H9 (cell line): ENCODE data around the gene SLC39A8. TPM values are rescaled to one million over a fixed set of nuclear protein-coding genes. Genes with fewer than 3 reads are reported as not detected.

Experiments used
- DNase-seq: peaks from one replicate; pipeline ENCODE4 v3.0.0-alpha.2; 2017
- H2AFZ ChIP-seq: one replicate; pipeline ENCODE4 v1.6.1; 2013; ENCODE audit warnings: mild to moderate bottlenecking, low read length, control low read depth, moderate library complexity
- H2AK5ac ChIP-seq: 2 replicates; pipeline ENCODE4 v1.6.1; 2013; ENCODE audit warnings: low read length, control low read depth, mixed read lengths; ENCODE audit not compliant: insufficient read length
- H2BK120ac ChIP-seq: one replicate; pipeline ENCODE4 v1.6.1; 2013; ENCODE audit warnings: low read depth, mild to moderate bottlenecking, low read length, control low read depth, inconsistent platforms; ENCODE audit not compliant: poor library complexity, severe bottlenecking
- H2BK12ac ChIP-seq: 2 replicates; pipeline ENCODE4 v1.6.1; 2013; ENCODE audit warnings: low read length, control low read depth, mixed read lengths, low read depth; ENCODE audit not compliant: insufficient read length
- H2BK15ac ChIP-seq: 2 replicates; pipeline ENCODE4 v1.6.1; 2013; ENCODE audit warnings: low read depth, low read length, control low read depth
- H2BK20ac ChIP-seq: one replicate; pipeline ENCODE4 v1.6.1; 2013; ENCODE audit warnings: low read depth, mild to moderate bottlenecking, low read length, control low read depth, inconsistent platforms; ENCODE audit not compliant: poor library complexity, severe bottlenecking
- H2BK5ac ChIP-seq: 2 replicates; pipeline ENCODE4 v1.6.1; 2013; ENCODE audit warnings: low read length, control low read depth, mixed read lengths; ENCODE audit not compliant: insufficient read length
- H3K14ac ChIP-seq: 2 replicates; pipeline ENCODE4 v1.6.1; 2013; ENCODE audit warnings: low read length, control low read depth; ENCODE audit not compliant: insufficient read depth
- H3K18ac ChIP-seq: 2 replicates; pipeline ENCODE4 v1.6.1; 2013; ENCODE audit warnings: low read depth, mild to moderate bottlenecking, mixed read lengths, low read length, control low read depth; ENCODE audit not compliant: insufficient read length
- H3K23ac ChIP-seq: 2 replicates; pipeline ENCODE4 v1.6.1; 2013; ENCODE audit warnings: low read length, control low read depth, mixed read lengths, low read depth; ENCODE audit not compliant: insufficient read length
- H3K23me2 ChIP-seq: 2 replicates; pipeline ENCODE4 v1.6.1; 2013; ENCODE audit warnings: low read depth, mild to moderate bottlenecking, mixed read lengths, low read length, control low read depth; ENCODE audit not compliant: insufficient read length, poor library complexity, severe bottlenecking
- H3K27ac ChIP-seq: 2 replicates; pipeline ENCODE4 v1.5.1; 2013; ENCODE audit warnings: low read length, control low read depth, mixed read lengths, low read depth; ENCODE audit not compliant: insufficient read length
- H3K27me3 ChIP-seq: 2 replicates; pipeline ENCODE4 v1.6.1; 2013; ENCODE audit warnings: low read length, control low read depth, inconsistent platforms; ENCODE audit not compliant: insufficient read depth
- H3K4ac ChIP-seq: 2 replicates; pipeline ENCODE4 v1.6.1; 2013; ENCODE audit warnings: low read depth, mild to moderate bottlenecking, control low read depth, inconsistent platforms, low read length, moderate library complexity
- H3K4me1 ChIP-seq: 2 replicates; pipeline ENCODE4 v1.6.1; 2013; ENCODE audit warnings: low read length, control low read depth, inconsistent platforms; ENCODE audit not compliant: insufficient read depth
- H3K4me2 ChIP-seq: 2 replicates; pipeline ENCODE4 v1.6.1; 2013; ENCODE audit warnings: low read length, control low read depth, mixed read lengths; ENCODE audit not compliant: insufficient read length, insufficient read depth
- H3K56ac ChIP-seq: 2 replicates; pipeline ENCODE4 v1.6.1; 2013; ENCODE audit warnings: low read depth, mild to moderate bottlenecking, mixed read lengths, low read length, control low read depth; ENCODE audit not compliant: insufficient read length
- H3K79me1 ChIP-seq: 2 replicates; pipeline ENCODE4 v1.6.1; 2013; ENCODE audit warnings: low read depth, mild to moderate bottlenecking, moderate library complexity, low read length, control low read depth, inconsistent platforms; ENCODE audit not compliant: insufficient read depth, poor library complexity, severe bottlenecking
- H3K79me2 ChIP-seq: 2 replicates; pipeline ENCODE4 v1.6.1; 2013; ENCODE audit warnings: low read length, control low read depth, inconsistent platforms; ENCODE audit not compliant: insufficient read depth
- H3K9ac ChIP-seq: 2 replicates; pipeline ENCODE4 v1.6.1; 2013; ENCODE audit warnings: low read length, control low read depth, mixed read lengths; ENCODE audit not compliant: insufficient read length; ENCODE audit errors: extremely low read depth
- H3K9me3 ChIP-seq: one replicate; pipeline ENCODE4 v1.6.1; 2013; ENCODE audit warnings: low read depth, low read length, inconsistent platforms; ENCODE audit not compliant: control insufficient read depth
- H3T11ph ChIP-seq: one replicate; pipeline ENCODE4 v1.6.1; 2013; ENCODE audit warnings: mild to moderate bottlenecking, low read length, control low read depth, inconsistent platforms
- H4K20me1 ChIP-seq: one replicate; pipeline ENCODE4 v1.6.1; 2013; ENCODE audit not compliant: control insufficient read depth, insufficient read length, insufficient read depth
- H4K5ac ChIP-seq: 2 replicates; pipeline ENCODE4 v1.6.1; 2013; ENCODE audit warnings: low read depth, mild to moderate bottlenecking, mixed read lengths, low read length, control low read depth; ENCODE audit not compliant: insufficient read length
- H4K8ac ChIP-seq: replicated peaks from 2 replicates; pipeline ENCODE4 v1.6.1; 2013; ENCODE audit warnings: low read length, control low read depth, mixed read lengths, low read depth; ENCODE audit not compliant: insufficient read length
- H4K91ac ChIP-seq: 2 replicates; pipeline ENCODE4 v1.6.1; 2013; ENCODE audit warnings: low read depth, mild to moderate bottlenecking, moderate library complexity, mixed read lengths, low read length, control low read depth; ENCODE audit not compliant: insufficient read length
- H3K27ac Mint-ChIP-seq, 3 experiments: 2 replicates in 2 of 3; 3 replicates in 1 of 3; pipeline ENCODE4 v1.8.0; 2020 to 2021; ENCODE audit warnings: mixed read lengths in 3 of 3, mild to moderate bottlenecking in 1 of 3, moderate library complexity in 1 of 3
- H3K27me3 Mint-ChIP-seq: 2 replicates; pipeline ENCODE4 v1.8.0; 2021; ENCODE audit warnings: low read depth, mild to moderate bottlenecking, moderate library complexity, mixed read lengths
- H3K36me3 Mint-ChIP-seq, 3 experiments: 2 replicates in 2 of 3; 3 replicates in 1 of 3; pipeline ENCODE4 v1.8.0; 2020 to 2021; ENCODE audit warnings: low read depth in 3 of 3, mixed read lengths in 3 of 3; ENCODE audit not compliant: insufficient read depth in 1 of 3
- H3K4me1 Mint-ChIP-seq, 2 experiments: 2 replicates each; pipeline ENCODE4 v1.8.0; 2020; ENCODE audit warnings: mixed read lengths in 2 of 2
- H3K4me3 Mint-ChIP-seq, 2 experiments: 2 replicates in 1 of 2; 3 replicates in 1 of 2; pipeline ENCODE4 v1.8.0; 2020 to 2021; ENCODE audit warnings: mild to moderate bottlenecking in 2 of 2, mixed read lengths in 2 of 2, moderate library complexity in 1 of 2
- H3K9me3 Mint-ChIP-seq, 2 experiments: 2 replicates in 1 of 2; 3 replicates in 1 of 2; pipeline ENCODE4 v1.8.0; 2020; ENCODE audit warnings: mild to moderate bottlenecking in 2 of 2, mixed read lengths in 2 of 2, moderate library complexity in 1 of 2
- WGBS: extraction: QIAGEN DNeasy Blood & Tissue Kit; methylation state at CpG from one replicate; pipeline ENCODE4 v1.1.7; 2013; ENCODE audit warnings: missing lambda C conversion rate, low lambda C conversion rate, mixed read lengths; ENCODE audit not compliant: insufficient read length; ENCODE audit errors: extremely low coverage; 5-methylcytosine and 5-hydroxymethylcytosine counted together
- total RNA-seq: library from RNA; stranded (reverse); gene quantifications from 2 replicates; pipeline ENCODE4 v1.2.1, GENCODE V29; 2021
- TF ChIP-seq, protein P1 (sequence below): fragments of 200-600 bp; sonication (generic); conservative IDR thresholded peaks from 3 replicates; pipeline ENCODE4 v1.8.0; 2021; ENCODE audit warnings: antibody characterized with exemption, mild to moderate bottlenecking

Gene SLC39A8
- total RNA-seq, 1 experiment from 2014 or later: 11.0 TPM

DNA sequence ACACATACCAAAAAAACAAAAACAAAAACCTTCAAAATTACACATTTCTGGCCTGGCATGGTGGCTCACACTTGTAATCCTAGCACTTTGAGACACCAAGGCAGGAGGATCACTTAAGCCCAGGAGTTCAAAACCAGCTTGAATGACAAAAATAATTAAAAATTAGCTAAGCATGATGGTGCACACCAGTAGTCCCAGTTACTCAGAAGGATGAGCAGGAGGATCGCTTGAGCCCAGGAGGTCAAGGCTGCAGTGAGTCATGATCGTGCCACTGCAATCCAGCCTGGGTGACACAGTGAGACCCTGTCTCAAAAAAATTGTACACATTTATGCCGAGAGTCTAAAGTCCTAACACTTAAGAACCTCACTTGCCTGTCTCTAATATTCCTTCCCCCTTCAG lies 18.3 kb downstream of the SLC39A8 start:
- no peak overlapping the region for H3K14ac ChIP-seq
- H3K79me2 ChIP-seq: no peaks in the 10 kb centered on the region
- H2BK15ac ChIP-seq: no peak overlapping the region
- no peak overlapping the region for H3K23ac ChIP-seq
- no peak overlapping the region for H2AK5ac ChIP-seq
- H2BK120ac ChIP-seq: no peak overlapping the region
- H4K20me1 ChIP-seq: no peaks in the 10 kb centered on the region
- Mint-ChIP-seq H3K9me3 (no peaks in the 10 kb centered on the region), H3K4me3 (no peak overlapping the region), H3K4me1 (peaks cover 16 to 29% of the 10 kb centered on the region in 2 experiments), H3K36me3 (no peaks in the 10 kb centered on the region; a peak in 2 of 7 replicates), H3K27ac (no peak overlapping the region; a peak in 1 of 7 replicates), H3K27me3 (no peaks in the 10 kb centered on the region)
- H3K79me1 ChIP-seq: no peaks in the 10 kb centered on the region
- no peak overlapping the region for H4K5ac ChIP-seq
- no peak overlapping the region for H2BK20ac ChIP-seq
- H2BK5ac ChIP-seq: no peak overlapping the region
- H3K4ac ChIP-seq: no peak overlapping the region
- TF ChIP-seq, protein P1, sequence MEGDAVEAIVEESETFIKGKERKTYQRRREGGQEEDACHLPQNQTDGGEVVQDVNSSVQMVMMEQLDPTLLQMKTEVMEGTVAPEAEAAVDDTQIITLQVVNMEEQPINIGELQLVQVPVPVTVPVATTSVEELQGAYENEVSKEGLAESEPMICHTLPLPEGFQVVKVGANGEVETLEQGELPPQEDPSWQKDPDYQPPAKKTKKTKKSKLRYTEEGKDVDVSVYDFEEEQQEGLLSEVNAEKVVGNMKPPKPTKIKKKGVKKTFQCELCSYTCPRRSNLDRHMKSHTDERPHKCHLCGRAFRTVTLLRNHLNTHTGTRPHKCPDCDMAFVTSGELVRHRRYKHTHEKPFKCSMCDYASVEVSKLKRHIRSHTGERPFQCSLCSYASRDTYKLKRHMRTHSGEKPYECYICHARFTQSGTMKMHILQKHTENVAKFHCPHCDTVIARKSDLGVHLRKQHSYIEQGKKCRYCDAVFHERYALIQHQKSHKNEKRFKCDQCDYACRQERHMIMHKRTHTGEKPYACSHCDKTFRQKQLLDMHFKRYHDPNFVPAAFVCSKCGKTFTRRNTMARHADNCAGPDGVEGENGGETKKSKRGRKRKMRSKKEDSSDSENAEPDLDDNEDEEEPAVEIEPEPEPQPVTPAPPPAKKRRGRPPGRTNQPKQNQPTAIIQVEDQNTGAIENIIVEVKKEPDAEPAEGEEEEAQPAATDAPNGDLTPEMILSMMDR: no peak
- H3K4me1 ChIP-seq: peaks cover 11% of the 10 kb centered on the region; the same call in 1 of the 2 replicates
- H3K23me2 ChIP-seq: no peaks in the 10 kb centered on the region
- no peak overlapping the region for H2AFZ ChIP-seq
- no peaks in the 10 kb centered on the region for H3K27me3 ChIP-seq
- H3K27ac ChIP-seq: no peak overlapping the region
- no peak overlapping the region for H4K8ac ChIP-seq
- no peak overlapping the region for H3K4me2 ChIP-seq
- H3K18ac ChIP-seq: no peak overlapping the region
- no peak overlapping the region for H3K9ac ChIP-seq
- no peak overlapping the region for H2BK12ac ChIP-seq
- H3T11ph ChIP-seq: no peak overlapping the region
- no peak overlapping the region for H3K56ac ChIP-seq
- no peak for DNase-seq
- no peaks in the 10 kb centered on the region for H3K9me3 ChIP-seq
- WGBS: no CpG with 5 or more reads among the region's 3 CpGs
- H4K91ac ChIP-seq: no peak overlapping the region
